Right lobe of liver (tissue), 6 donors: Measurements from ENCODE around the gene VPREB3. TPM values are rescaled to one million over a fixed set of nuclear protein-coding genes. Genes with fewer than 3 reads are reported as not detected.
A peak's percentile ranks its signal among the peaks of the same experiment; 100 is the strongest.

Source experiments
- ATAC-seq, 4 donors: fragments of 200-7000 bp; cut with Tn5 transposase; one replicate each; pipeline ENCODE4 v1.9.1; 2020; ENCODE audit warnings: mild to moderate bottlenecking in 4 of 4, moderate library complexity in 4 of 4
- DNase-seq, 3 donors: peaks; one replicate each; pipeline ENCODE4 v3.0.0-alpha.2; 2020
- H3K27ac ChIP-seq, 3 donors: fragments of 200-600 bp; one replicate each; pipeline ENCODE4 v1.8.0; 2022
- H3K27me3 ChIP-seq, 2 donors: fragments of 200-600 bp; one replicate each; pipeline ENCODE4 v1.8.0; 2022
- H3K36me3 ChIP-seq, 4 donors: fragments of 200-600 bp; sonication (generic) in 1 of 4; one replicate each; pipeline versions ENCODE4 v1.5.1 to v1.8.0; 2017 to 2022; ENCODE audit warnings: control low read depth in 1 of 4
- H3K4me1 ChIP-seq, 4 donors: fragments of 200-600 bp; sonication (generic) in 1 of 4; one replicate each; pipeline versions ENCODE4 v1.5.1 to v1.8.0; 2017 to 2022; ENCODE audit warnings: control low read depth in 1 of 4
- H3K4me3 ChIP-seq, 3 donors: fragments of 200-600 bp; one replicate each; pipeline ENCODE4 v1.8.0; 2022
- H3K9me3 ChIP-seq, 4 donors: fragments of 200-600 bp; sonication (generic) in 1 of 4; one replicate each; pipeline versions ENCODE4 v1.5.1 to v1.8.0; 2017 to 2022; ENCODE audit warnings: control low read depth in 1 of 4
- CTCF ChIP-seq, 4 donors: fragments of 200-600 bp in 3 of 4; fragments of 450-650 bp in 1 of 4; IDR thresholded peaks; one replicate each; pipeline versions ENCODE4 v1.5.1 to v1.8.0; 2016 to 2022; ENCODE audit warnings: antibody characterized with exemption in 4 of 4, mild to moderate bottlenecking in 2 of 4
- POLR2A ChIP-seq: fragments of 450-650 bp; IDR thresholded peaks from one replicate; pipeline ENCODE4 v1.6.1; 2017; ENCODE audit warnings: antibody characterized with exemption, mild to moderate bottlenecking
- WGBS: methylation state at CpG from one replicate; pipeline ENCODE4 v1.1.6; 2018; ENCODE audit warnings: low coverage, low lambda C conversion rate; ENCODE audit not compliant: insufficient coverage; ENCODE audit errors: missing lambda C conversion rate; 5-methylcytosine and 5-hydroxymethylcytosine counted together
- intact Hi-C, 2 donors: fragments of 100-400 bp; cut with DNase I; formaldehyde crosslinking; loops; one replicate each; pipeline versions ENCODE4 v1.11.2 to v1.14.1; 2022
- long read RNA-seq: library from polyadenylated mRNA; unstranded; transcript quantifications from one replicate; pipeline ENCODE4 v2.0.0, GENCODE V29; 2019
- total RNA-seq, 6 experiments: library from RNA; depleted of rRNA in 2 of 6; stranded (reverse); fragments of >200 nt in 2 of 6; fragmentation: NEBNext Ultra II Directional in 3 of 6; extraction: Animal tissue kit (Norgen Biotek cat#: 25700) in 3 of 6; gene quantifications; one replicate each; pipeline versions ENCODE4 v1.1.0 to v1.2.4, GENCODE V29; 2016 to 2023
- donor health status: DM: no; HTN: yes; CAD: no.
- donor health status: DM: no; HTN: no; CAD: no.
- donor health status: DM: no; HTN: no; CAD: no.
- donor health status: DM: no; HTN: yes; CAD: no.
- donor health status: DM: no; HTN: yes; CAD: no.

Gene VPREB3
- total RNA-seq, result 1 to 10 TPM in 2 of 6 experiments, under 1 TPM in 3, not detected in 1; 0.59 to 3.9 (median 0.70) TPM
- long read RNA-seq, result 0 reads

- intact Hi-C loops, result no loop called here
- Histone ChIP-seq H3K36me3 (no peaks in the 10 kb centered on the region), H3K27me3 (no peaks in the 10 kb centered on the region), H3K9me3 (no peaks in the 10 kb centered on the region), H3K4me1 (no peaks in the 10 kb centered on the region), H3K27ac (no peak within 1 kb of the TSS), H3K4me3 (no peak within 1 kb of the TSS)
- WGBS, result 78% methylated on average over 7 of the region's 14 CpGs
- ATAC-seq, result no peak
- DNase-seq, result no peak
- TF ChIP-seq POLR2A, result no peak
- TF ChIP-seq CTCF (IDR thresholded peaks at IDR 0.05), result no peak
These were observed at the start of gene VPREB3 for GRCh38 chr22:23754220-23754919. TSS of gene VPREB3 (minus strand) at chr22:23754425. CDS start at chr22:23754363, 62 bp downstream.

GRCh38 chr22:23803001-23803819 is 49.0 kb upstream of the VPREB3 start:
- DNase-seq (peak in 2 of 3 donors; percentile 71 to 82), ATAC-seq (peak; percentile 80 to 84 (median 82))
- Histone ChIP-seq H3K4me3 (no peak overlapping the region), H3K27me3 (no peaks in the 10 kb centered on the region), H3K9me3 (no peaks in the 10 kb centered on the region), H3K27ac (peak overlapping the region in 1 of 3 donors; percentile 41), H3K4me1 (peaks cover 0 to 17% (median 0%) of the 10 kb centered on the region in 4 donors), H3K36me3 (peaks cover 0 to 34% (median 20%) of the 10 kb centered on the region in 4 donors)
- intact Hi-C loops, result no loop called here
- TF ChIP-seq CTCF (IDR thresholded peaks at IDR 0.05), result no peak
- no peak for TF ChIP-seq POLR2A
- WGBS, result 56% methylated on average over 2 of the region's 21 CpGs

- 87% methylated on average over 4 of the region's 8 CpGs for WGBS
- intact Hi-C loops, result no loop called here
- TF ChIP-seq CTCF (IDR thresholded peaks at IDR 0.05), result no peak
- no peak for TF ChIP-seq POLR2A
- DNase-seq (peak in 1 of 3 donors; percentile 36), ATAC-seq (no peak)
- no peaks in the 10 kb centered on the region for H3K9me3 ChIP-seq
- no peak overlapping the region for H3K27ac ChIP-seq
- H3K27me3 ChIP-seq, result no peaks in the 10 kb centered on the region
- H3K36me3 ChIP-seq, result peaks cover 0 to 39% (median 20%) of the 10 kb centered on the region in 4 donors
- peaks cover 0 to 17% (median 0%) of the 10 kb centered on the region in 4 donors for H3K4me1 ChIP-seq
- H3K4me3 ChIP-seq, result no peak overlapping the region
These were observed 47.7 kb upstream of the VPREB3 start for GRCh38 chr22:23801886-23802377.

- ATAC-seq (no peak), DNase-seq (peak in 1 of 3 donors; percentile 22)
- TF ChIP-seq CTCF (IDR thresholded peaks at IDR 0.05) (no peak), POLR2A (no peak)
These were observed 47.1 kb upstream of the VPREB3 start for GRCh38 chr22:23801238-23801821.

More at GRCh38 chr22:23801238-23801821, 47.1 kb upstream of the VPREB3 start:
- WGBS, result 83% methylated on average over 9 of the region's 11 CpGs
- Histone ChIP-seq H3K9me3 (no peaks in the 10 kb centered on the region), H3K36me3 (peaks cover 0 to 41% (median 22%) of the 10 kb centered on the region in 4 donors), H3K4me3 (no peak overlapping the region), H3K4me1 (peaks cover 0 to 17% (median 0%) of the 10 kb centered on the region in 4 donors), H3K27ac (no peak overlapping the region), H3K27me3 (no peaks in the 10 kb centered on the region)
- intact Hi-C loops, result no loop called here
